Measurements from ENCODE around the gene EPN1.

EPN1 gene

GRCh38 chr19:55667511-55667910 is 7.5 kb upstream of the EPN1 start:
- Histone ChIP-seq H3K9me3 (ENCODE audit: control insufficient read depth, insufficient read depth, low read length) (no peaks in the 10 kb centered on the region), H3K79me2 (ENCODE audit: control insufficient read depth, low read length) (peaks cover 98% of the 10 kb centered on the region), H3K9me2 (replicated peaks; ENCODE audit: control insufficient read depth, low read length) (no peaks in the 10 kb centered on the region), H3K27me3 (ENCODE audit: control insufficient read depth, low read length) (no peaks in the 10 kb centered on the region), H3K36me3 (ENCODE audit: control insufficient read depth, low read length) (peaks cover 96% of the 10 kb centered on the region), H3F3A (ENCODE audit: control insufficient read depth, insufficient read depth) (peaks cover 14% of the 10 kb centered on the region), H3K4me1 (ENCODE audit: control insufficient read depth, low read length) (peaks cover 23% of the 10 kb centered on the region), H3K27ac (ENCODE audit: low read depth, low read length) (no peak overlapping the region), H3K4me3 (ENCODE audit: low read length) (no peak overlapping the region), H4K20me1 (ENCODE audit: control insufficient read depth, insufficient read depth, low read depth, low read length) (peaks cover 33% of the 10 kb centered on the region), H3K4me2 (ENCODE audit: low read length) (no peak overlapping the region)
- TF ChIP-seq EZH2phosphoT487 (IDR thresholded peaks at IDR 0.05; ENCODE audit: borderline replicate concordance, low read length), result no peak
- no peak for TF ChIP-seq CTCF (IDR thresholded peaks at IDR 0.05; ENCODE audit: low read depth, low read length, poor library complexity, severe bottlenecking)

GRCh38 chr19:55667958-55668357 is 7.1 kb upstream of the EPN1 start:
- Histone ChIP-seq H3F3A (ENCODE audit: control insufficient read depth, insufficient read depth) (peaks cover 19% of the 10 kb centered on the region), H3K4me2 (ENCODE audit: low read length) (no peak overlapping the region), H3K36me3 (ENCODE audit: control insufficient read depth, low read length) (peaks cover 91% of the 10 kb centered on the region), H3K79me2 (ENCODE audit: control insufficient read depth, low read length) (peaks cover 98% of the 10 kb centered on the region), H3K9me3 (ENCODE audit: control insufficient read depth, insufficient read depth, low read length) (no peaks in the 10 kb centered on the region), H4K20me1 (ENCODE audit: control insufficient read depth, insufficient read depth, low read depth, low read length) (peaks cover 33% of the 10 kb centered on the region), H3K4me3 (ENCODE audit: low read length) (no peak overlapping the region), H3K27ac (ENCODE audit: low read depth, low read length) (no peak overlapping the region), H3K9me2 (replicated peaks; ENCODE audit: control insufficient read depth, low read length) (no peaks in the 10 kb centered on the region), H3K27me3 (ENCODE audit: control insufficient read depth, low read length) (no peaks in the 10 kb centered on the region), H3K4me1 (ENCODE audit: control insufficient read depth, low read length) (peaks cover 23% of the 10 kb centered on the region)
- TF ChIP-seq EZH2phosphoT487 (IDR thresholded peaks at IDR 0.05; ENCODE audit: borderline replicate concordance, low read length), result no peak
- TF ChIP-seq CTCF (IDR thresholded peaks at IDR 0.05; ENCODE audit: low read depth, low read length, poor library complexity, severe bottlenecking), result no peak

GRCh38 chr19:55668603-55669348 is 6.2 kb upstream of the EPN1 start:
- H4K20me1 ChIP-seq (ENCODE audit: control insufficient read depth, insufficient read depth, low read depth, low read length), result peaks cover 29% of the 10 kb centered on the region
- H3K4me2 ChIP-seq (ENCODE audit: low read length), result no peak overlapping the region
- H3K4me1 ChIP-seq (ENCODE audit: control insufficient read depth, low read length), result peaks cover 28% of the 10 kb centered on the region
- H3K27ac ChIP-seq (ENCODE audit: low read depth, low read length), result no peak overlapping the region
- peaks cover 98% of the 10 kb centered on the region for H3K79me2 ChIP-seq (ENCODE audit: control insufficient read depth, low read length)
- H3F3A ChIP-seq (ENCODE audit: control insufficient read depth, insufficient read depth), result peaks cover 27% of the 10 kb centered on the region
- no peaks in the 10 kb centered on the region for H3K9me2 ChIP-seq (replicated peaks; ENCODE audit: control insufficient read depth, low read length)
- H3K36me3 ChIP-seq (ENCODE audit: control insufficient read depth, low read length), result peaks cover 89% of the 10 kb centered on the region
- H3K4me3 ChIP-seq (ENCODE audit: low read length), result no peak overlapping the region
- no peaks in the 10 kb centered on the region for H3K27me3 ChIP-seq (ENCODE audit: control insufficient read depth, low read length)
- H3K9me3 ChIP-seq (ENCODE audit: control insufficient read depth, insufficient read depth, low read length), result no peaks in the 10 kb centered on the region
- no peak for TF ChIP-seq EZH2phosphoT487 (IDR thresholded peaks at IDR 0.05; ENCODE audit: borderline replicate concordance, low read length)
- TF ChIP-seq CTCF (IDR thresholded peaks at IDR 0.05; ENCODE audit: low read depth, low read length, poor library complexity, severe bottlenecking), result no peak

All from DOHH2 (cell line).